ENCODE measurements around the gene CORO2B.

The CORO2B gene

GRCh38 chr15:68554721-68555678, 23.8 kb upstream of the CORO2B start:
- DNase-seq, result no peak

DNA sequence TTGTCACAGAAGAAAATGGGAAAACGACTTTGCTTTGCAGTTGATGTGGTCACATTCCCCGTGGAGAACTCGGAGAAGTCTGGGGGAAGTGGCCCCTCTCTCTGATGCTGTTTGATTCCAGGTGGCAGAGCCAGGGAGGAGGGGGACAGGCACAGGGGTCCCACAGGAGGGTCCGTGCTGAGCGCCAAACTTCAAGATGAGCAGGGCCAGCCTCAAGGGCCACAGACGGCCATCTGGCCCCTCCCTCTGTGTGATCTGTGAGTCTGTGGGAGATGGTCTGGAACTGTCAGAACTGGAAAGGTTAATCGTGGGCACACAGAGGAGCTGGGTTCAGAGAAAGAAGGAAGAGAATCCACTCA, 23.1 kb upstream of the CORO2B start:
- no peak for DNase-seq

- DNase-seq, result no peak
These were observed 22.4 kb upstream of the CORO2B start for GRCh38 chr15:68556139-68556990.

DNA sequence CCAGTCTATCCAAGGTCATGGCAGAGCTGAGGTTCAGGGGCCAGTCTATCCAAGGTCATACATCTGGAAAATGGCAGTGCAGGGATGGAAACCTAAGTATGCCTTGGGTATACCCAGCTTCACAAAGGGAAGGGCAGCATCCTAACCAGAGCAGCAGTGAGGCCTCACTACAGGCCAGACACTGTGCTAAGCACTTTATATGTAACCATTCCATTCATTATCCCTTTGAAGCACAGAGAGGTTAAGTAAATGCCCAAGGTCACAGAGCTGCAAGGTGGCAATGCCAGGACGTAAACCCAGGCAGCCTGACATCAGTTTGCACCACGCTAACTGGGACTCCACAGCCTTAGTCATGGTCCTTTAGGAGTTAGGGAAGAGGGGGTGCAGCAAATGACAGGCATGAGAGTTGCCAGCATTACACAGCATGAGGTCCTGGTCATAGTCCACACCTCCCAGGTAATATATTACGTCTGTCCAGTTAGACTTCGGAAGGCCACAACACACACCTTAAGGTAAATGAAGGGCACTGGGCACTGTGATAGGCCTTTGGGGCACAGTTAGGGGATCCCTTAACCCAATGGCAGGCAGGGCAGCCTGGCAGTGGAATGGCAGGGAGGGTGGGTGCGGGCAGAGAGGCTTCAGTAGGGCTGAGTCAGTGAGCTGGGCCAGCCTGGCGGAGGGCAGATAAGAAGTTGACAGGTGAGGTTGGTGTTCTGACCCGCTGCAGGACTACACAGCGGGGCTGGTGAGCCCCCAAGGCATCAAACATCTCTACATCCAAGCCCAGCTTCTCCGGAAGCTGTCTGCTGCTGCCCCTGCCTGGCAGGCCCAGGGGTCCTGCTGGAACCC, 21.1 kb upstream of the CORO2B start:
- no peak for DNase-seq

DNA sequence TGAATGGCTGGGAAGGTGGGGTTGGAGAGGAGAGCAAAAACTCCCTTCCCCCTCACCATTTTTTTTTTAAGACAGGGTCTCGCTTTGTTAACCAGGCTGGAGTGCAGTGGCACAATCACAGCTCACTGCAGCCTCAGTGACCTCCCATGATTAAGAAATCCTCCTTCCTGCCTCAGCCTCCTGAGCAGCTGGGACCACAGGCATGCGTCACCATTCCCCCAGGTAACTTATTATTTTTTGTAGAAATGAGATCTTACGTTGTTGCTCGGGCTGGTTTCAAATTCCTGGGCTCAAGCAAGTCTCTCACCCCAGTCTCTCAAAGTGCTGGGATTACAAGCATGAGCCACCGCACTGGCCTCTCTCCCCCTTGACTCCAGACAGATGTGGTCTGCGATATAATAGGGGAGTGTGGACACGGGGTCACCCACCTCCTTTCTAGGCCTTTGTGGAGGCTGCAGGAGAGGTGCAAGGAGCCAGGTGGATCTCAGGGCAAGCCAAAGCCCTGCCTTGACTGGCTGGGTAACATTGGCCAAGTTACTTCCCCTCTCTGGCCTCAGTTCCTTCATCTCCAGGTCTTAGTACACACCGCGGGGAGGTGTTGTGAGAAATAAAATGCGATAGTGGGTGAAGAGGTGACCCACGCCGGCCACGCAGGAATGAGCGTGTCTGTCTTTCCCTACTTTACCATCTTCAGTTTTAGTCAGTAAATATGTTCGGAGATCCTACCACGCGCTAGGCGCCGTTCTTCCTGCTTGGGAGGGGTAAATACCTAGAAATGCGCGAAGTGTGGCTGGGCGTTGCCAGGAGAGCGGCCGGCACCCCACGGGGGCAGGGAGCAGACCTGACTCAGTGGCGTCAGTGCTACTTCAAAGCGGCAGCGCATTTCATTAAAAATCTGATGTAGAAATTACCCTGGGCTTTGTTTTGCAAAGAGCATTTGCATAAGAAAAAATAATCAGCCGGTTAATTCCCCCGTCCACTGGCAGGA, 20.2 kb upstream of the CORO2B start:
- no peak for DNase-seq

- peak; percentile 77 for DNase-seq
These were observed 19.2 kb upstream of the CORO2B start for GRCh38 chr15:68559345-68560310.

- no peak for DNase-seq
These were observed 18.2 kb upstream of the CORO2B start for GRCh38 chr15:68560501-68561113.

DNA sequence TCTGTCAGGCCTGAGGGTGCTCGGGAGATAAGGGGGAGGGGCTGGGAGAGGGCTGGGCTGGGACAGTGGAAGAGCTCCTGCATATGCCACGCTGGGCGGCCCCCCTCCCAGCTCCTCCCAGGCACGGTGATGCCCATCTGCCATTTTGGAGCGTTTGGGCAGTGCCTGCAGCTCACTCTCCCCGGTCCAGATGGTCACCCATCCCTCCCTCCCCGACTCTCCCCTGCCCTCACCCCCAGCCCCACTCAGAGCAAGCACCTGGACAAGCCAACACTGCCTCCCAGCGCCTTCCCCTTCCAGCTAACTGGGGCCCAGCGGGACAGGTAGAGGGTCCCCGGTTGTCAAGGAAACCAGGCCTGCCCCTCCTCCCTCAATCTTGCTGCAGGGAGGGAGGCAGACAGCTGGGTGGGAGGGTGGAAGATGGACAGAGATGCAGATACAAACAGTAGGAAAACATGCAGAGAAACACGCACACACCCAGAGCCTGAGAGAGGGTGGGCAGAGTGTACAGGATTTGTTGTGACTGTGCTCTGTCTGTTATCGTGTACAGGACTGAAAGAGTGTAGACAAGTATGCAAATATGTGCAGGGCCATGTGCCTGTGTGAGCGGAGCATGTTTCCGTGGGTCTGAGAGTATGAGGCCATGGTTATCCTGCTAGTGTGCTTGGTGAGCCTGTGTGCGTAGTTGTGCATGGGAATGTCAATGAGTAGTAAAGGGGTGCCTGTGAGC, 17.5 kb upstream of the CORO2B start:
- no peak for DNase-seq

DNA sequence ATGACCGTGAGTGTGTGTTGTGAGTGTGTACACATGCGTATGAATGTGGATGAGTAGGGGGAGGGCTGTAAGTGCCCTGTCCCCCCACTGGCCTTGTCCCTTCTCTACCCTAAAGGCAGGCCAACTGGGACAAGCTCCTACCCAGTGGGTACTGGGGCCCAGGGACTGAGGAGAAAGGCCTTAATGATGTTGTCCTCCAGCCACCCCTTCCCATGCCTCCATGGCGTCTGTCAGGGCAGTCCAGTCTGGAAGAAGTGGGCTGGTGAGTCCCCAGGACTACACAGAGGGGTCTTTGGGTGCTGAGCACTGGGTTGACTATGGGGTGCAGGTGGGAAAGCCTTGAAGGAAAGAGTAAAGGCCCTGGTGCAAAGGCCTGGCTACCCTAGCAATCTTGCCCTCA, 16.9 kb upstream of the CORO2B start:
- DNase-seq, result no peak

- no peak for DNase-seq
These were observed 14.6 kb upstream of the CORO2B start for GRCh38 chr15:68564173-68564572.

GRCh38 chr15:68565234-68565633, 13.6 kb upstream of the CORO2B start:
- DNase-seq, result no peak

GRCh38 chr15:68565726-68566125, 13.1 kb upstream of the CORO2B start:
- no peak for DNase-seq

DNA sequence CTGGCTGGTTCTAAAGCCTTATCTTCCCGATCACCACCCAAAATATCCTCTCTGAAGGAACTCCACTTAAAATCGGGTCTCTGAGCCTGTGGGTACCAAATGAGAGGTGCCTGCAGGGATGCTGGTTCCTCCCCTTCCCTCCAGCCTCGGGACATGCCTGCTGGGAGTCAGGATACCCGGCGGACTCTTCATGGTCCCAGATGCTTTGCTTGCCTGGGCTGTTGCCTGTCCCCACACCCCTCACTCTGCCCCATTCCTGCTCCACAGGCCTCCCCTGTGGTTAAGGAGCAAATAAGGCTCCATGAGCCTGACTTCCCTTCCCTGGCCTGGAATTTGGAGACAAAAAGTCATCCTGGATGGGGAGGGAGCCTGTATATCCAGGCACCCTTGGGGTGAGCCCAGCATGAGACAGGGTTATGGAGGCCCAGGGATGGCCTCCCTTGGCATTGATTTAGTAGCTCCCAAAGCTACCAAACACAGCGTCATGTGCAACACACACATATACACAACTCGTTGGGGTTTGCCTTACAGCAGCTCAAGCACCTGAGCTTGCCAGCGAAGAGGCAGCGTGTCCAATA, 12.3 kb upstream of the CORO2B start:
- no peak for DNase-seq

GRCh38 chr15:68567345-68567744, 11.4 kb upstream of the CORO2B start:
- no peak for DNase-seq

GRCh38 chr15:68570974-68571373, 7.8 kb upstream of the CORO2B start:
- no peak for DNase-seq

DNA sequence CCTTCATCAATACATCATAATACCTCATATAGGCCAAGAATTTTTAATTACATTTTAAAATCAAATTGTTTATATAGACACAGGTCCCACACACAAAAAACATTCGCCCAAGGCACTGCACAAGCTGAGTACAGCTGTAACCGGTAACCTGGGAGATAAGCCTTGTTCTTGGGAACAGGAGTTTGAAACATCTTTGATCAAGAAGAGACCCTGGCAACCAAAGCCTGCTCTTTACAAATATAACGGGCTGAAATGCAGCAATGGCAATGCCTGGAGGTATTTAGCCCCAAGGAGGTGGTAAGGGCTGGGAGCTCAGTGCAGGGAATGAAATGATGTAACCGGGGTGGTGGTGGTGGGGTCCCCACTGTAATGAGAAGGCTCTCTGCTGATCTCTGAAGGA, 7.2 kb upstream of the CORO2B start:
- DNase-seq, result no peak

- no peak for DNase-seq
These were observed 6.5 kb upstream of the CORO2B start for GRCh38 chr15:68572309-68572708.

- no peak for DNase-seq
These were observed 5.9 kb upstream of the CORO2B start for GRCh38 chr15:68572921-68573320.

GRCh38 chr15:68574046-68574445, 4.7 kb upstream of the CORO2B start:
- DNase-seq, result no peak
